HG03066 (cell line): ENCODE results near the gene EFCAB8.
"Not testable (repeated sequence)": the region's sequence is repeated elsewhere in the genome, so short reads cannot be mapped to it uniquely, and the experiment has no call there.

Source experiments
- ATAC-seq: cut with Tn5 transposase; IDR thresholded peaks from one replicate; pipeline ENCODE4 v1.9.1; 2021; ENCODE audit warnings: low read depth; ENCODE audit not compliant: unreplicated experiment

The EFCAB8 gene

GRCh38 chr20:32880635-32881034 lies 21.9 kb downstream of the EFCAB8 start:
- no peak for ATAC-seq

GRCh38 chr20:32883081-32883480 lies 24.4 kb downstream of the EFCAB8 start:
- no peak for ATAC-seq

- no peak for ATAC-seq
These were observed 26.5 kb downstream of the EFCAB8 start for GRCh38 chr20:32885185-32885584.

DNA sequence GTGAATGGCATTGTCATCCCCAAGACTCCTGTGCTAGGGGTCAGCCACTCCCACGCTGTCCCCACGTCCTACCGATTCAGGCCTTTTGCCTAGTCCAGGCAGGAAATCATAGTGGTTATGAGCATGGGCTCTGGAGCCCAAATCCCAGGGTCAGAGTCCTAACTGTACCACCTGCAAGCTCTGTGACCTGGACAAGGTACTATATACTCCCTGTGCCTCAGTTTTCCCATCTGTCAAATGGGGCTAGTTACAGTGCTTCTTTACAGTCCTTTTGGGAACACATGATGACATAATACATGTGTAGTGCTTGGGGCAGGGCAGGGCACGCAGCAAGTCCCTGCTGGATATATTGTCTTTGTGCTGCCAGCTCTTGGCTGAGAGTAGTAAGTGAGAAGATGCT lies 27.2 kb downstream of the EFCAB8 start:
- no peak for ATAC-seq

DNA sequence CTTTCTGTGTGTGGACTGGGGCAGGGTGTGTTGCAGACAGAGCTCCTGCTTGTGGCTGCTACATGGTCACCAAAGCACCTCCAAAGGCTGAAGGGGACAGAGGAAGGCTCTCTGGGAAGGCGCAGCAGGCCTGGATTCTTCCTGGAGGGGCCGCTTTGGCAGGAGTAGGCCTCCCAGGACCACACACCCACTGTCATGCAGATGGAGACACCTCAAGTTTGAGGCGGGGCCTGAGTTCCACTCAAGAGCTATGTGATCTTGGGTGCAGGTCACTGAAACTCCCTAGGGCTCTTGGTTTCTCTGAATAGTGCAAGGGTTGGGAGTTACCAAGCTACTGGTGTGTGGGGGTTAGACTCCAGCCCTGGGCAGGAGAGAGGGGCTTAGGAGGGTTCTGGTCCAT lies 27.9 kb downstream of the EFCAB8 start:
- ATAC-seq = no peak

DNA sequence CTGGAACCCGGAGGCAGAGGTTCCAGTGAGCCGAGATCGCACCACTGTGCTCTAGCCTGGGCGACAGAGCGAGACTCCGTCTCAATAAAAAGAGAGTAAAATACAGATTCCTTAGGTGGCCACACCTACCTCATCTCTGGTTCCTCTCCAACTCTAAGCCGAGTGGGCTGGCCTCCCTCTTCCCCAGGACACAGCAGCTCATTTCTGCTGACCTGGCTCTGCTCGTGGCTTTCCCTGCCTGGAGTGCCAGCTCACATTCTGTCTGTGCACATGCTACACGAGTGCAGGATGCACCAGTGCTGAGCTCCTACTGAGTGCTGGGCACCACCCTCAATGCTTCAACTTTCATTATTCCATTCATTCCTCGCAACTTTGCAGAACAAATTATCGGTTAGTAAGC lies 28.8 kb downstream of the EFCAB8 start:
- ATAC-seq = no peak

- ATAC-seq = no peak
These were observed 29.9 kb downstream of the EFCAB8 start for GRCh38 chr20:32888636-32889035.

- no peak for ATAC-seq
These were observed 30.6 kb downstream of the EFCAB8 start for GRCh38 chr20:32889281-32889680.

DNA sequence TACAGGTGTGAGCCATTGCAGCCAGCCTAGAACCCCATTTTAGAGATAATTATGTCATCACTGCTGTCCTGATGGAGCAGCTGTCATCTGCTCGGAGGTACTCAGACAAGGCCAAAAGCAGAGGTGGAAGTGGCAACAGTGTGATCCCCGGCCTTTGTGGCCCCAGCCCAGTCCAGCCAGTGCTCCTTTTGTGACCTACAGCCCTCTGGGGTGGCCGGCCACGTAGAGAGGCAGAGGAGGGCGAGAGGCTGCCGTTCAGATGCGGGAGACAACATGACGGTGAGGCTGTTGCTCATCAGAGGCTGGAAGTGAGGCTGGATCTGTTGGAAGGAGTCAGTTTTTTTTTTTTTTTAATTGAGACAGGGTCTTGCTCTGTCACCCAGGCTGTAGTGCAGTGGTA lies 32.8 kb downstream of the EFCAB8 start:
- ATAC-seq = no peak

GRCh38 chr20:32891926-32892660 lies 33.4 kb downstream of the EFCAB8 start:
- ATAC-seq = no peak

- ATAC-seq = no peak
These were observed 34.7 kb downstream of the EFCAB8 start for GRCh38 chr20:32893263-32894025.

- ATAC-seq = no peak
These were observed 35.3 kb downstream of the EFCAB8 start for GRCh38 chr20:32894026-32894483.

DNA sequence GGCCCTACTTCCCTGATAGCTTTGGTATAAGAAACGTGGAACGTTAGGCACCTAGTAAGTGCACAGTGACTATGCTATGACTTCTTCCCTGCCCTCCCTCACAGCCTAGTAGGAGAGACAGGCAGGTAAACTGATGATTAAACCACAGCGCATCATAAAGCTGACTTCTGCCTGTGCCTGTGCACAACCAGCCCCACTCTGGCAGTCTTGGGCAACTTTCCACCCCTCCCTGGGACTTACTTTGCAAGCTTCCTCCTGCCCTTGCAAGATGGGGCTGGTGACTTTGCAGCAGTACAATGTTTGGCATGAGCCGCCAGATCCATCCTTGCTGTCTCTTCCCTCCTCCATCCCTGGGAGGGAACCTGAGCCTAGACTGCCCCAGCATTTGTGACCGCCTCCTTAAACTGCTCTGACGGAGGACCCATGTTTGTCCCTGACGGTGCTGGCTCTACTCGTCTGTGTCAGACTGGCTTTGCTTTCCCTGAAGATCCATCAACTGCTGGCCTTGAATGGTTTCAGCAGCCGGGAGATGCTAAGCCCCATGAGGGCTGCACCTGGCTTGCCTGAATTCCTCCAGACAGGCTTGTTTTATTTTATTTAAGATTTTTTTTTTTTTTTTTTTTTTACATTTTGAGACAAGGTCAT lies 36.1 kb downstream of the EFCAB8 start:
- no peak for ATAC-seq

- ATAC-seq = no peak
These were observed 38.0 kb downstream of the EFCAB8 start for GRCh38 chr20:32896521-32897280.

DNA sequence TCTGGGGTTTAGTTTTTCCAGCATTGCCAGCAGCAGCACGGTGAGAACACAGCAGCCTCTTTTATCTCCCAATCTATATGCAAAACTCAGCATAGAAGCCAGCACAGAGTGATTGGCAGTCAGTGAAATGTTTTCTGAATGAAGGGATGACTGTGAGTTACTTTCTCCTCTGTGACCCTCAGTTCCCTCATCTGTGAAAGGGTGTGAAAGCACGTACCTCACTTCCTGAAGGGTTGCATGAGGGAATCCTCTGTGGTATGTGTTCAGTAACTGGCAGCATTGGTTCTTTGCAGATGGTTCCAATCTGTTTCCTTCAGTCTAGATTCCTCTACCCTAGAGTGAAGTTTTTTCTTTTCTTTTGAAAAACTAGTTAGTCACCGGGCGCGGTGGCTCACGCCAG lies 40.0 kb downstream of the EFCAB8 start:
- ATAC-seq = no peak

GRCh38 chr20:32902456-32903420 lies 44.0 kb downstream of the EFCAB8 start:
- no peak for ATAC-seq

GRCh38 chr20:32903666-32904175 lies 45.0 kb downstream of the EFCAB8 start:
- ATAC-seq = no peak

DNA sequence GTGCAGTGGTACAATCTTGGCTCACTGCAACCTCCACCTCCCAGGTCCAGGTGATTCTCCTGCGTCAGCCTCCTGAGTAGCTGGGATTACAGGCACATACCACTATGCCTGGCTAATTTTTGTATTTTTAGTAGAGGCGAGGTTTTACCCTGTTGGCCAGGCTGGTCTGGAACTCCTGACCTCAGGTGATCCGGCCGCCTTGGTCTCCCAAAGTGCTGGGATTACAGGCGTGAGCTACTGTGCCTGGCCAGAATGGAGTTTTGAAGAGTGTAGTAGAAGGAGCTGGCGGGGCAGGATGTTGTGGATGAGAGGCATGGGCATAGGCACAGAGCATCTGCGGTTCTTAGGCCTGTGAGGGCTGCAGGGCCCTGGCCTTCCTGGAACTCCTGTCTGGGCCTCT lies 46.0 kb downstream of the EFCAB8 start:
- ATAC-seq = not testable (repeated sequence)

DNA sequence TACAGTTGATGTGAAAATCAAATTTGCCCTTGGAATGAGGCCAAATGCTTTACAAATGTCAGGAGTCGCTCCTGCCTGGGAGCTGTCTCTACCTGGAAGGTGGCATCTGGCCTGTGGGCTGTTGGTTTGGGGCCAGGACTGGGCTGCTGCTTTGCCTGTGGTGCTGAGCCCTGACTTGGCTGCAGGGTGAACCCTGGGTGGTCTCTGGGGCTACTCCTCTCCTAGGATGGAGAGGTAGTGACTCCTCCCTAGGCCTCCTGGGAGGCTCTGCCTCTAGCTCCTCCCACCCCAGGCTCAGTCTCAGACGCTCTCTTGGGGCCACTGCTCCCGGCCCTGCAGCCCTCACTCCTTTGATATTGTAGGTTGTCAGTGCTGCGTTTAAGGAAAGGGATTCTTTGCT lies 47.5 kb downstream of the EFCAB8 start:
- no peak for ATAC-seq
